Measurements from ENCODE around the gene PTK6. TPM values are rescaled to one million over a fixed set of nuclear protein-coding genes. Genes with fewer than 3 reads are reported as not detected.
A peak's percentile ranks its signal among the peaks of the same experiment; 100 is the strongest.

PTK6 gene
- total RNA-seq, 4 donors from 2014 or later: 90.5 to 147 (median 103) TPM

DNA sequence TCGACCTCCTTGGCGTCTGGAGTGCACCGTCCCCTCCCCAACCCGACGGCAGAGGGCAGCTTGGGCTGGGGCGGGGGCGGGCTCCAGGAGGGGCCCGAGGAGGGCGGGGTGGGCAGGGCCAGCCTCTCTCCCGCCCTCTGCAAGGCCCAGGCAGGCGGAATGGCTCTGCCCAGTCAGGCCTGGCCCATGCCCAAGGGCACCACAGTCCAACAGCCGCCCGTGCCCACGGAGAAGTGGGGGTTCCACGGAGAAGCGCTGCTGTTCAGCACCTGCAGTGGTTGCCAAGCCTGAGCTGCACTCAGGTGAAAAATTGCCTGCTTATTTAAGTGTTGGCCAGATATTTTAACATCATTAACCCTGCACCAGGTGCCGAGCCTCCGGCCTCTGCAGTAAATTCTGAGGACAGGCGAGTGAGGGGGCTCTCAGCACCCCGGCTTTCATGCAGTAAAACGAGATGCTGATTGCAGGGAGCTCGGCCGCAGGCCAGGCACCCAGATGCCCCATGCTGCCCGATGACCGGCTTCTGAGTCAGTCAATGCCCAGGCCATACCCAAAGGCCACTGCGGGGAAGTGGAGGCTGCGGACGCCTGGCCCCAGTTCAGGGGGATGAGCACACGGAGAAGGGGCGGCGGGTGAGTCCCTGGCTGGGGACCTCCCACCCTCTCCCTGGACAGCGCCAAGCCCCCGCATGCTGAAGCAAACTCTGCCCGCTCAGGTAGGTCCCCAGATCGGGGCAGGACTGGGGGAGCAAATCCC is 10.7 kb upstream of the PTK6 start, which contains the start of gene SRMS:
Gene SRMS, minus strand, starts transcription at position 25 of the 756 bp plus-strand sequence. CDS start 286 bp downstream, outside the sequence.
- H3K4me1 ChIP-seq: peaks cover 5 to 33% (median 26%) of the 10 kb centered on the region in 4 donors
- WGBS, 2 donors (ENCODE audit: low coverage in 1 of 2): 58% methylated on average over 27 of the region's 35 CpGs; no CpG with 5 or more reads in 1 of the 2 donors
- TF ChIP-seq, protein P1, sequence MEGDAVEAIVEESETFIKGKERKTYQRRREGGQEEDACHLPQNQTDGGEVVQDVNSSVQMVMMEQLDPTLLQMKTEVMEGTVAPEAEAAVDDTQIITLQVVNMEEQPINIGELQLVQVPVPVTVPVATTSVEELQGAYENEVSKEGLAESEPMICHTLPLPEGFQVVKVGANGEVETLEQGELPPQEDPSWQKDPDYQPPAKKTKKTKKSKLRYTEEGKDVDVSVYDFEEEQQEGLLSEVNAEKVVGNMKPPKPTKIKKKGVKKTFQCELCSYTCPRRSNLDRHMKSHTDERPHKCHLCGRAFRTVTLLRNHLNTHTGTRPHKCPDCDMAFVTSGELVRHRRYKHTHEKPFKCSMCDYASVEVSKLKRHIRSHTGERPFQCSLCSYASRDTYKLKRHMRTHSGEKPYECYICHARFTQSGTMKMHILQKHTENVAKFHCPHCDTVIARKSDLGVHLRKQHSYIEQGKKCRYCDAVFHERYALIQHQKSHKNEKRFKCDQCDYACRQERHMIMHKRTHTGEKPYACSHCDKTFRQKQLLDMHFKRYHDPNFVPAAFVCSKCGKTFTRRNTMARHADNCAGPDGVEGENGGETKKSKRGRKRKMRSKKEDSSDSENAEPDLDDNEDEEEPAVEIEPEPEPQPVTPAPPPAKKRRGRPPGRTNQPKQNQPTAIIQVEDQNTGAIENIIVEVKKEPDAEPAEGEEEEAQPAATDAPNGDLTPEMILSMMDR (IDR thresholded peaks at IDR 0.05): no peak
- no peak for TF ChIP-seq EP300 (IDR thresholded peaks at IDR 0.05; ENCODE audit: low read depth)
- H3K9me3 ChIP-seq: no peaks in the 10 kb centered on the region
- in situ Hi-C loops (cut with MboI; ENCODE audit: low pct_ligation_motif_present in 1 of 4, low pct_unique_long_range_greater_than_20kb in 1 of 4, low sequenced_read_pairs in 3 of 4): loop anchor here in 1 of 4 donors (25.0 kb wide), 1 partner anchor 89 kb away; the partner anchor contains the start of gene GMEB2
- DNase-seq: no peak
- H3K36me3 ChIP-seq: no peaks in the 10 kb centered on the region
- intact Hi-C loops (cut with DNase I; ENCODE audit: low total_unique reads): no loop called here
- no peak within 1 kb of the TSS for H3K4me3 ChIP-seq
- peaks cover 51% of the 10 kb centered on the region for H3K27me3 ChIP-seq
- peak within 1 kb of the TSS in 1 of 4 donors; percentile 69 for H3K27ac ChIP-seq

- DNase-seq: no peak
- Histone ChIP-seq H3K4me1 (peaks cover 5 to 33% (median 25%) of the 10 kb centered on the region in 4 donors), H3K9me3 (no peaks in the 10 kb centered on the region), H3K27ac (no peak overlapping the region), H3K27me3 (peaks cover 51% of the 10 kb centered on the region), H3K36me3 (no peaks in the 10 kb centered on the region), H3K4me3 (no peak overlapping the region)
- no peak for TF ChIP-seq POLR2A (IDR thresholded peaks at IDR 0.05)
- TF ChIP-seq POLR2AphosphoS5 (IDR thresholded peaks at IDR 0.05): no peak
- TF ChIP-seq, protein P1 (IDR thresholded peaks at IDR 0.05): no peak
- TF ChIP-seq EP300 (IDR thresholded peaks at IDR 0.05; ENCODE audit: low read depth): no peak
- WGBS, 2 donors (ENCODE audit: low coverage in 1 of 2): 67% methylated on average over 40 of the region's 58 CpGs; no CpG with 5 or more reads in 1 of the 2 donors
- in situ Hi-C loops (cut with MboI; ENCODE audit: low pct_ligation_motif_present in 1 of 4, low pct_unique_long_range_greater_than_20kb in 1 of 4, low sequenced_read_pairs in 3 of 4): loop anchor here in 1 of 4 donors (25.0 kb wide), 1 partner anchor 90 kb away; the partner anchor contains the start of gene GMEB2
- intact Hi-C loops (cut with DNase I; ENCODE audit: low total_unique reads): no loop called here
Observed at GRCh38 chr20:63546956-63547724, 10.0 kb upstream of the PTK6 start.

GRCh38 chr20:63546256-63546955 is 9.2 kb upstream of the PTK6 start:
- H3K27ac ChIP-seq: peak overlapping the region in 1 of 4 donors; percentile 69
- H3K36me3 ChIP-seq: no peaks in the 10 kb centered on the region
- intact Hi-C loops (cut with DNase I; ENCODE audit: low total_unique reads): no loop called here
- 61% methylated on average over 14 of the region's 20 CpGs; no CpG with 5 or more reads in 1 of the 2 donors for WGBS, 2 donors (ENCODE audit: low coverage in 1 of 2)
- H3K4me1 ChIP-seq: peaks cover 5 to 37% (median 27%) of the 10 kb centered on the region in 4 donors
- peaks cover 51% of the 10 kb centered on the region for H3K27me3 ChIP-seq
- DNase-seq: no peak
- TF ChIP-seq, protein P1 (IDR thresholded peaks at IDR 0.05): no peak
- TF ChIP-seq POLR2AphosphoS5 (IDR thresholded peaks at IDR 0.05) (no peak), EP300 (IDR thresholded peaks at IDR 0.05; ENCODE audit: low read depth) (no peak), POLR2A (IDR thresholded peaks at IDR 0.05) (no peak)
- in situ Hi-C loops (cut with MboI; ENCODE audit: low pct_ligation_motif_present in 1 of 4, low pct_unique_long_range_greater_than_20kb in 1 of 4, low sequenced_read_pairs in 3 of 4): loop anchor here in 1 of 4 donors (25.0 kb wide), 1 partner anchor 91 kb away; the partner anchor contains the start of gene GMEB2
- H3K4me3 ChIP-seq: no peak overlapping the region
- H3K9me3 ChIP-seq: no peaks in the 10 kb centered on the region

Data from transverse colon (tissue), 4 donors.